Lung (tissue), 12 donors: ENCODE results near the gene KIF18B. TPM values are rescaled to one million over a fixed set of nuclear protein-coding genes. Genes with fewer than 3 reads are reported as not detected.

Source experiments
- ATAC-seq: fragments of 200-7000 bp; cut with Tn5 transposase; one replicate; pipeline ENCODE4 v1.9.1; 2020; ENCODE audit warnings: moderate number of reproducible peaks; ENCODE audit not compliant: insufficient read depth, low FRiP score
- DNase-seq, 3 donors: peaks; one replicate each; pipeline ENCODE4 v3.0.0-alpha.2; 2013 to 2017
- H3K27ac ChIP-seq, 2 donors: one replicate each; pipeline ENCODE4 v1.5.1; 2013; ENCODE audit warnings: mild to moderate bottlenecking in 2 of 2, moderate library complexity in 2 of 2, control low read depth in 1 of 2, inconsistent platforms in 1 of 2, low read depth in 1 of 2, low read length in 1 of 2
- H3K27me3 ChIP-seq, 3 donors: one replicate each; pipeline ENCODE4 v1.5.1; 2013; ENCODE audit warnings: low read length in 2 of 3; ENCODE audit not compliant: control insufficient read depth in 3 of 3, insufficient read depth in 3 of 3
- H3K36me3 ChIP-seq, 4 donors: one replicate each; pipeline ENCODE4 v1.5.1; 2013; ENCODE audit warnings: low read length in 4 of 4, mild to moderate bottlenecking in 1 of 4, moderate library complexity in 1 of 4; ENCODE audit not compliant: control insufficient read depth in 4 of 4, insufficient read depth in 4 of 4
- H3K4me1 ChIP-seq, 5 donors: one replicate each; pipeline ENCODE4 v1.5.1; 2013; ENCODE audit warnings: low read length in 5 of 5, mild to moderate bottlenecking in 2 of 5, moderate library complexity in 1 of 5; ENCODE audit not compliant: control insufficient read depth in 5 of 5, insufficient read depth in 5 of 5
- H3K4me3 ChIP-seq: one replicate; pipeline ENCODE4 v1.5.1; 2013; ENCODE audit warnings: mild to moderate bottlenecking, control low read depth, moderate library complexity
- H3K9ac ChIP-seq, 2 donors: one replicate each; pipeline ENCODE4 v1.5.1; 2013; ENCODE audit warnings: low read length in 2 of 2, control low read depth in 1 of 2; ENCODE audit not compliant: insufficient read depth in 1 of 2
- H3K9me3 ChIP-seq, 4 donors: one replicate each; pipeline ENCODE4 v1.5.1; 2013; ENCODE audit warnings: low read length in 3 of 4, mild to moderate bottlenecking in 1 of 4, moderate library complexity in 1 of 4; ENCODE audit not compliant: control insufficient read depth in 4 of 4, insufficient read depth in 3 of 4
- CTCF ChIP-seq: IDR thresholded peaks from 2 replicates; pipeline ENCODE4 v1.5.1; 2012; ENCODE audit warnings: mild to moderate bottlenecking; ENCODE audit errors: control extremely low read depth, extremely low read depth
- WGBS, 2 donors: extraction: QIAGEN DNeasy Blood & Tissue Kit; methylation state at CpG; one replicate each; pipeline ENCODE4 v1.1.7; 2013; 5-methylcytosine and 5-hydroxymethylcytosine counted together
- polyA plus RNA-seq, 2 donors: library from polyadenylated mRNA; stranded (reverse); fragments of 200-250 nt; gene quantifications; one replicate each; pipeline ENCODE4 v1.2.1, GENCODE V29; 2013
- total RNA-seq, 2 donors: library from RNA; depleted of rRNA in 1 of 2; stranded (reverse); fragments of >200 nt in 1 of 2; gene quantifications; one replicate each; pipeline ENCODE4 v1.2.1, GENCODE V29; 2014 to 2021
- donor health status: control.
- donor health status: control.
- donor health status: Bipolar disorder and iron deficiency.
- donor health status: healthy.
- donor health status: DM: yes; HTN: yes; CAD: no.

Gene KIF18B
- total and polyA plus RNA-seq, 4 donors, result 0.70 to 1.4 (median 0.83) TPM

GRCh38 chr17:44898768-44899073 lies 48.9 kb downstream of the KIF18B start:
- DNase-seq (peak in 1 of 3 donors; percentile 46), ATAC-seq (no peak)
- H3K9ac ChIP-seq, result peak overlapping the region; percentile 74 to 76
- H3K27ac ChIP-seq, result peak overlapping the region; percentile 76 to 92
- no peaks in the 10 kb centered on the region for H3K27me3 ChIP-seq
- no peak for TF ChIP-seq CTCF
- peaks cover 3 to 5% (median 4%) of the 10 kb centered on the region in 4 donors for H3K36me3 ChIP-seq
- peak overlapping the region; percentile 98 for H3K4me3 ChIP-seq
- no peaks in the 10 kb centered on the region for H3K9me3 ChIP-seq
- H3K4me1 ChIP-seq, result peaks cover 0 to 23% (median 3%) of the 10 kb centered on the region in 5 donors
- 1% methylated on average over 7 of the region's 7 CpGs for WGBS, 2 donors

- Histone ChIP-seq H3K27me3 (no peaks in the 10 kb centered on the region), H3K27ac (no peak overlapping the region), H3K4me3 (no peak overlapping the region), H3K9ac (no peak overlapping the region), H3K9me3 (no peaks in the 10 kb centered on the region), H3K4me1 (peaks cover 0 to 14% (median 3%) of the 10 kb centered on the region in 5 donors), H3K36me3 (peaks cover 3 to 18% (median 12%) of the 10 kb centered on the region in 4 donors)
- WGBS, 2 donors, result 91 to 98% methylated on average over 4 of the region's 4 CpGs
- ATAC-seq (no peak), DNase-seq (no peak)
- no peak for TF ChIP-seq CTCF
These were observed 52.9 kb downstream of the KIF18B start for GRCh38 chr17:44894642-44895041.

GRCh38 chr17:44892250-44892649 lies 55.3 kb downstream of the KIF18B start:
- no peak for TF ChIP-seq CTCF
- Histone ChIP-seq H3K27ac (no peak overlapping the region), H3K27me3 (no peaks in the 10 kb centered on the region), H3K9me3 (no peaks in the 10 kb centered on the region), H3K4me3 (no peak overlapping the region), H3K36me3 (peaks cover 3 to 19% (median 14%) of the 10 kb centered on the region in 4 donors), H3K9ac (no peak overlapping the region), H3K4me1 (peaks cover 0 to 3% (median 0%) of the 10 kb centered on the region in 5 donors)
- ATAC-seq, result no peak
- DNase-seq, result no peak

- ATAC-seq (no peak), DNase-seq (no peak)
- WGBS, 2 donors, result 56 to 75% methylated on average over 7 of the region's 7 CpGs
- Histone ChIP-seq H3K4me1 (peaks cover 0 to 3% (median 0%) of the 10 kb centered on the region in 5 donors), H3K9ac (no peak overlapping the region), H3K27me3 (no peaks in the 10 kb centered on the region), H3K9me3 (no peaks in the 10 kb centered on the region), H3K36me3 (peaks cover 10 to 38% (median 27%) of the 10 kb centered on the region in 4 donors), H3K27ac (no peak overlapping the region), H3K4me3 (no peak overlapping the region)
- TF ChIP-seq CTCF, result no peak
These were observed 58.6 kb downstream of the KIF18B start for GRCh38 chr17:44889003-44889402.
